ENCODE results near the gene MAN2C1.

The MAN2C1 gene

DNA sequence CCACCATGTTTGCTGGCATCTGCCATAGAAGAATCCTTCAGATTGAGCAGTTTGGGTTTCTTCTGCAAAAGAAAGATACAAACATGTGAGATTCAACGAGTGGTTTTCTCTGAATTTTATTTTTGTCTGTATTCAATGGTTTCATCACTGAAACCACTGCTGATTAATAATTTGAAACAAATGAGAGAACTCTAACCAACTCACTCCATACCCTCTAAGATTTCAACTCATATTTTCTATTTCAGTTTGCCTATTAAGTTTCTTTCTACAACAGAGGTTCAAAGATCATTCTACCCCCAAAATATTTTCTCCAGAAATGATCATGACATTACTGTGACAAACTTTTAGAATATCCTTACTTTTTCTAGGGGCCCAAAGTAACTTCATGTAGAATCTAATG, 38.7 kb upstream of the MAN2C1 start:
- Histone ChIP-seq H4K20me1 (ENCODE audit: low read depth, low read length) (no peaks in the 10 kb centered on the region), H3K36me3 (ENCODE audit: low read length) (peaks cover 34% of the 10 kb centered on the region; the same call in 1 of the 2 replicates), H3K79me2 (ENCODE audit: insufficient read depth, low read length) (0 out of 2 replicates have a peak, but pooled peaks cover 3% of the 10 kb centered on the region), H3K27ac (ENCODE audit: low read depth, low read length) (no peak overlapping the region), H3K9ac (ENCODE audit: low read length) (no peak overlapping the region), H2AFZ (ENCODE audit: low read depth, low read length, severe bottlenecking) (no peak overlapping the region), H3K27me3 (ENCODE audit: low read length) (no peaks in the 10 kb centered on the region), H3K9me3 (ENCODE audit: insufficient read depth, low read length) (no peaks in the 10 kb centered on the region), H3F3A (ENCODE audit: insufficient read depth) (no peaks in the 10 kb centered on the region), H3K4me2 (ENCODE audit: low read depth, low read length, poor library complexity, severe bottlenecking) (no peak overlapping the region), H3K9me2 (replicated peaks; ENCODE audit: insufficient read depth, low read length) (no peaks in the 10 kb centered on the region), H3K4me3 (ENCODE audit: insufficient read depth, low read length, poor library complexity, severe bottlenecking) (no peak overlapping the region)
- TF ChIP-seq EZH2phosphoT487 (conservative IDR thresholded peaks at IDR 0.05; ENCODE audit: low read length): no peak
- TF ChIP-seq, protein P1, sequence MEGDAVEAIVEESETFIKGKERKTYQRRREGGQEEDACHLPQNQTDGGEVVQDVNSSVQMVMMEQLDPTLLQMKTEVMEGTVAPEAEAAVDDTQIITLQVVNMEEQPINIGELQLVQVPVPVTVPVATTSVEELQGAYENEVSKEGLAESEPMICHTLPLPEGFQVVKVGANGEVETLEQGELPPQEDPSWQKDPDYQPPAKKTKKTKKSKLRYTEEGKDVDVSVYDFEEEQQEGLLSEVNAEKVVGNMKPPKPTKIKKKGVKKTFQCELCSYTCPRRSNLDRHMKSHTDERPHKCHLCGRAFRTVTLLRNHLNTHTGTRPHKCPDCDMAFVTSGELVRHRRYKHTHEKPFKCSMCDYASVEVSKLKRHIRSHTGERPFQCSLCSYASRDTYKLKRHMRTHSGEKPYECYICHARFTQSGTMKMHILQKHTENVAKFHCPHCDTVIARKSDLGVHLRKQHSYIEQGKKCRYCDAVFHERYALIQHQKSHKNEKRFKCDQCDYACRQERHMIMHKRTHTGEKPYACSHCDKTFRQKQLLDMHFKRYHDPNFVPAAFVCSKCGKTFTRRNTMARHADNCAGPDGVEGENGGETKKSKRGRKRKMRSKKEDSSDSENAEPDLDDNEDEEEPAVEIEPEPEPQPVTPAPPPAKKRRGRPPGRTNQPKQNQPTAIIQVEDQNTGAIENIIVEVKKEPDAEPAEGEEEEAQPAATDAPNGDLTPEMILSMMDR (IDR thresholded peaks at IDR 0.05; ENCODE audit: insufficient read depth, low read length, poor library complexity, severe bottlenecking): no peak

GRCh38 chr15:75403892-75404291, 35.5 kb upstream of the MAN2C1 start:
- no peaks in the 10 kb centered on the region for H4K20me1 ChIP-seq (ENCODE audit: low read depth, low read length)
- no peak overlapping the region for H3K4me2 ChIP-seq (ENCODE audit: low read depth, low read length, poor library complexity, severe bottlenecking)
- no peaks in the 10 kb centered on the region for H3K27me3 ChIP-seq (ENCODE audit: low read length)
- no peak overlapping the region for H2AFZ ChIP-seq (ENCODE audit: low read depth, low read length, severe bottlenecking)
- peaks cover 32% of the 10 kb centered on the region for H3K36me3 ChIP-seq (ENCODE audit: low read length)
- no peaks in the 10 kb centered on the region for H3K9me3 ChIP-seq (ENCODE audit: insufficient read depth, low read length)
- no peaks in the 10 kb centered on the region for H3F3A ChIP-seq (ENCODE audit: insufficient read depth)
- no peaks in the 10 kb centered on the region for H3K9me2 ChIP-seq (replicated peaks; ENCODE audit: insufficient read depth, low read length)
- H3K9ac ChIP-seq (ENCODE audit: low read length): no peak overlapping the region
- 0 out of 2 replicates have a peak, but pooled peaks cover 3% of the 10 kb centered on the region for H3K79me2 ChIP-seq (ENCODE audit: insufficient read depth, low read length)
- H3K4me3 ChIP-seq (ENCODE audit: insufficient read depth, low read length, poor library complexity, severe bottlenecking): no peak overlapping the region
- H3K27ac ChIP-seq (ENCODE audit: low read depth, low read length): no peak overlapping the region
- TF ChIP-seq EZH2phosphoT487 (conservative IDR thresholded peaks at IDR 0.05; ENCODE audit: low read length): no peak
- TF ChIP-seq, protein P1 (IDR thresholded peaks at IDR 0.05; ENCODE audit: insufficient read depth, low read length, poor library complexity, severe bottlenecking): no peak

- Histone ChIP-seq H3K27ac (ENCODE audit: low read depth, low read length) (no peak overlapping the region), H2AFZ (ENCODE audit: low read depth, low read length, severe bottlenecking) (no peak overlapping the region), H3K36me3 (ENCODE audit: low read length) (peaks cover 35% of the 10 kb centered on the region), H3K9me2 (replicated peaks; ENCODE audit: insufficient read depth, low read length) (no peaks in the 10 kb centered on the region), H3K9ac (ENCODE audit: low read length) (no peak overlapping the region), H3K4me3 (ENCODE audit: insufficient read depth, low read length, poor library complexity, severe bottlenecking) (no peak overlapping the region), H4K20me1 (ENCODE audit: low read depth, low read length) (no peaks in the 10 kb centered on the region), H3K79me2 (ENCODE audit: insufficient read depth, low read length) (no peaks in the 10 kb centered on the region), H3F3A (ENCODE audit: insufficient read depth) (no peaks in the 10 kb centered on the region), H3K27me3 (ENCODE audit: low read length) (no peaks in the 10 kb centered on the region), H3K9me3 (ENCODE audit: insufficient read depth, low read length) (no peaks in the 10 kb centered on the region), H3K4me2 (ENCODE audit: low read depth, low read length, poor library complexity, severe bottlenecking) (no peak overlapping the region)
- TF ChIP-seq EZH2phosphoT487 (conservative IDR thresholded peaks at IDR 0.05; ENCODE audit: low read length): no peak
- TF ChIP-seq, protein P1 (IDR thresholded peaks at IDR 0.05; ENCODE audit: insufficient read depth, low read length, poor library complexity, severe bottlenecking): no peak
Measured at GRCh38 chr15:75397494-75397893, 29.1 kb upstream of the MAN2C1 start.
